Neural progenitor cell (in vitro differentiated cells): ENCODE data around the gene PRCP.

Source experiments
- CTCF ChIP-seq: fragments of 200-600 bp; sonication (generic); IDR thresholded peaks from 2 replicates; pipeline ENCODE4 v1.5.1; 2017; ENCODE audit warnings: antibody characterized with exemption, mild to moderate bottlenecking
- EZH2 ChIP-seq: fragments of 200-600 bp; sonication (generic); IDR thresholded peaks from 2 replicates; pipeline ENCODE4 v1.6.1; 2017; ENCODE audit warnings: antibody characterized with exemption, mild to moderate bottlenecking, moderate library complexity
- EZH2phosphoT487 ChIP-seq: fragments of 200-600 bp; sonication (generic); IDR thresholded peaks from 2 replicates; pipeline ENCODE4 v1.6.1; 2017; ENCODE audit warnings: antibody characterized with exemption

- TF ChIP-seq EZH2 (no peak), CTCF (no peak), EZH2phosphoT487 (no peak)
Measured at GRCh38 chr11:82831364-82831763, 68.9 kb downstream of the PRCP start.
